ES-I3 (cell line): Measurements from ENCODE around the gene MBTPS1.
"Not testable (repeated sequence)": the region's sequence is repeated elsewhere in the genome, so short reads cannot be mapped to it uniquely, and the experiment has no call there.

Experiments used
- H3K36me3 ChIP-seq: 2 replicates; pipeline ENCODE4 v1.6.1; 2013; ENCODE audit warnings: mild to moderate bottlenecking, low read length, control low read depth, moderate library complexity; ENCODE audit not compliant: insufficient read depth
- H3K4me1 ChIP-seq: 2 replicates; pipeline ENCODE4 v1.6.1; 2013; ENCODE audit warnings: mild to moderate bottlenecking, control low read depth, low read length; ENCODE audit not compliant: insufficient read depth
- H3K9ac ChIP-seq: 2 replicates; pipeline ENCODE4 v1.6.1; 2013; ENCODE audit warnings: low read depth, mild to moderate bottlenecking, low read length, moderate library complexity
- H3K9me3 ChIP-seq: 2 replicates; pipeline ENCODE4 v1.6.1; 2013; ENCODE audit warnings: mild to moderate bottlenecking, low read length, moderate library complexity; ENCODE audit not compliant: control insufficient read depth, insufficient read depth

The MBTPS1 gene

DNA sequence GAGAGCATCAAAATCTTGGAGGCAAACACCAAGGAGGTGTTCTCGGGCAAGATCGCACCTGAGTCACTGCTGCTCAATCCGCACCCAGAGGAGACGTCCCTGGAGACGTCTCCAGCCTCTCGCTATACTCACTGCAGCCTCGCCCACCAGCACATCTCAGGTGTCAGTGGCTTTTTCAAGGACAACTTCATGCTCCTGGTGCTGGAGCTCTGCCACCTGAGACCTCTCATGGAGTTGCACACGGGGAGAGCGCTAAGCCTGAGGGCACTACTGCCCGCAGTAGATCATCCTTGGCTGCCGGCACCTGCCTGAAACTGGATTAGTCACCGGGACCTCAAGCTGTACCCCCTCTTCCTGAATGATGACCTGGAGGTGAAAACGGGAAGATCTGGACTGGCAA, 2.6 kb upstream of the MBTPS1 start:
- peaks cover 5% of the 10 kb centered on the region; the same call in 1 of the 2 replicates for H3K4me1 ChIP-seq
- no peak overlapping the region for H3K9ac ChIP-seq
- H3K9me3 ChIP-seq = no peaks in the 10 kb centered on the region
- H3K36me3 ChIP-seq = peaks cover 8% of the 10 kb centered on the region

- not testable (repeated sequence) for H3K4me1 ChIP-seq, H3K9ac ChIP-seq, H3K9me3 ChIP-seq, H3K36me3 ChIP-seq
Measured at GRCh38 chr16:84118315-84118714, 1.6 kb upstream of the MBTPS1 start.

DNA sequence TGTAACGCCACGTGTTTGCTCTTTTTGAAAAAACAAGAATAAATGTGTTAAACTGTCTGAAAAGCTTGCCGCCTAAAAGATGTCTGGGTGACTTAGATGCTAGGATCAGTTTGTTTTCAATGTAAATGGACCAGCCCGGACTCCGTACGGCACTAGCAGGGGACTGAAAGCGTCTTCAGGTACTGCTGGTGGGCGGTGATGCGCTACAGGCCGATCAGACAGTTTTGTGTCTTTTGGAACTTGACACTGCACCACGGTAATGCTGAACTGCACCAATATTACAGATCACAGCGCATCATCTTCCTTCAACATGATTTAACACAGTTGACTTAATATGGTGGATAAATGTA, 727 bp upstream of the MBTPS1 start:
- H3K9ac ChIP-seq = peak overlapping the region; percentile 95
- H3K36me3 ChIP-seq = peaks cover 5% of the 10 kb centered on the region
- peaks cover 5% of the 10 kb centered on the region; the same call in 1 of the 2 replicates for H3K4me1 ChIP-seq
- no peaks in the 10 kb centered on the region for H3K9me3 ChIP-seq

DNA sequence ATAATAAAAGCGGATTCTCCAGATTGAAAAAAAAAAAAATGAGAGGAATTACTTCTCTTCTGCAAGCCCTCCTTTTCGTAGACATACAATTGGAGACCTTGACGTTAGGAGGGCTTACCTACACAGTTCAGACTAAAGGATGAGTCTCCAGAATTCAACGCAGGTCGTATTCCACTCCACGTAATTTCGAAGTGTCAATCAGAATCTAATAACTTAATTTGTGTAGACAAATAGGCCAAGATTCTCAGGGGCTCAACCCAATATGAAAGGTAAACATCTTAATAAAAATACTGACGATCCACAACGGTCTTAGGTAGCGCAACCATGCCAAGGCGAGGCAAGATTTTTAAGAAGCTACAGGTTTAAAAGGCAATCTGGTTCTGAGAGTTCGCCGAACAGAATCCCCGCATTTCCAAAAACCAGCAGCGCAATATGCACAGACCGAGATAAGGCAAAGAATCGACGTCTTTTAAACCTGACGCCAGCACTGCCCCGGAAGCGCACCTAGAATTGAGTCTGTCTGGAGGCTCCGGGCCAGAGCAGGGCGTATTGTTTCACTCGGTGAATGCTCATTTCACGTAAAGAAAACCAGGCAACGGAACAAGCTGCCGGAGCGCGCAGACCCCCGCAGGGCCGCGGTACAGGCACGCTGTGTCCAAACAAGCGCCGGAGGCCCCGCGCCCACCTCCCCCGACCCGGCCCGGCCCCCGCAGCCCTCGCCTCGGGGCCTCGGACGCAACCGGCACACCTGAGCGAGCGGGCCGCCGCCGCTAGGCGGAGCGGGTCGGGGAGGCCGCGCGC, 623 bp downstream of the MBTPS1 start:
- no peaks in the 10 kb centered on the region for H3K36me3 ChIP-seq
- H3K4me1 ChIP-seq = peaks cover 5% of the 10 kb centered on the region; the same call in 1 of the 2 replicates
- no peaks in the 10 kb centered on the region for H3K9me3 ChIP-seq
- peak overlapping the region; percentile 95 for H3K9ac ChIP-seq

GRCh38 chr16:84111949-84112348, 4.8 kb downstream of the MBTPS1 start:
- not testable (repeated sequence) for H3K9ac ChIP-seq, H3K36me3 ChIP-seq, H3K9me3 ChIP-seq, H3K4me1 ChIP-seq

- Histone ChIP-seq H3K9ac (no peak overlapping the region), H3K36me3 (no peaks in the 10 kb centered on the region; the same call in 1 of the 2 replicates), H3K9me3 (no peaks in the 10 kb centered on the region), H3K4me1 (peaks cover 5% of the 10 kb centered on the region; the same call in 1 of the 2 replicates)
Measured at GRCh38 chr16:84111525-84111924, 5.2 kb downstream of the MBTPS1 start.

- H3K36me3 ChIP-seq = no peaks in the 10 kb centered on the region; the same call in 1 of the 2 replicates
- H3K9me3 ChIP-seq = no peaks in the 10 kb centered on the region
- no peak overlapping the region for H3K9ac ChIP-seq
- peaks cover 4% of the 10 kb centered on the region; the same call in 1 of the 2 replicates for H3K4me1 ChIP-seq
Measured at GRCh38 chr16:84110527-84110926, 6.2 kb downstream of the MBTPS1 start.

- H3K4me1 ChIP-seq = no peaks in the 10 kb centered on the region
- H3K36me3 ChIP-seq = no peaks in the 10 kb centered on the region; the same call in 1 of the 2 replicates
- no peak overlapping the region for H3K9ac ChIP-seq
- no peaks in the 10 kb centered on the region for H3K9me3 ChIP-seq
Measured at GRCh38 chr16:84109598-84110335, 7.0 kb downstream of the MBTPS1 start.

DNA sequence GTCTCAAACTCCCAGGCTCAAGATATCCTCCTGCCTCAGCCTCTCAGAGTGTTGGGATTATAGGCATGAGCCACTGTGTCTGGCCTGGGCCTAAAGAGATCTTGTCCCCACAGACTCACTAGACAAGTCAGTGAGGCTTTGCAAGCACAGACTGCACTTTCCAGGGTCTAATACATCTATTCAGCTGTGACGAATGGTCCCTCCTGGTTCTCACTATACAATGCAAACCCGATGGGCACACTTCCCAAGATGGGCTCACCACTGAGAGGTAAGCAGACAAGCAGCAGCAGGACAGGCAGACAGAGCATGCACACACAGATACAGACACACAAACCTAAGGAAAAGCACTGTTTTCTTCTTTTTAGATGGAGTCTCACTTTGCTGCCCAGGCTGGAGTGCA, 8.8 kb downstream of the MBTPS1 start:
- Histone ChIP-seq H3K9me3 (no peaks in the 10 kb centered on the region), H3K4me1 (no peaks in the 10 kb centered on the region), H3K36me3 (no peaks in the 10 kb centered on the region; the same call in 1 of the 2 replicates), H3K9ac (no peak overlapping the region)

DNA sequence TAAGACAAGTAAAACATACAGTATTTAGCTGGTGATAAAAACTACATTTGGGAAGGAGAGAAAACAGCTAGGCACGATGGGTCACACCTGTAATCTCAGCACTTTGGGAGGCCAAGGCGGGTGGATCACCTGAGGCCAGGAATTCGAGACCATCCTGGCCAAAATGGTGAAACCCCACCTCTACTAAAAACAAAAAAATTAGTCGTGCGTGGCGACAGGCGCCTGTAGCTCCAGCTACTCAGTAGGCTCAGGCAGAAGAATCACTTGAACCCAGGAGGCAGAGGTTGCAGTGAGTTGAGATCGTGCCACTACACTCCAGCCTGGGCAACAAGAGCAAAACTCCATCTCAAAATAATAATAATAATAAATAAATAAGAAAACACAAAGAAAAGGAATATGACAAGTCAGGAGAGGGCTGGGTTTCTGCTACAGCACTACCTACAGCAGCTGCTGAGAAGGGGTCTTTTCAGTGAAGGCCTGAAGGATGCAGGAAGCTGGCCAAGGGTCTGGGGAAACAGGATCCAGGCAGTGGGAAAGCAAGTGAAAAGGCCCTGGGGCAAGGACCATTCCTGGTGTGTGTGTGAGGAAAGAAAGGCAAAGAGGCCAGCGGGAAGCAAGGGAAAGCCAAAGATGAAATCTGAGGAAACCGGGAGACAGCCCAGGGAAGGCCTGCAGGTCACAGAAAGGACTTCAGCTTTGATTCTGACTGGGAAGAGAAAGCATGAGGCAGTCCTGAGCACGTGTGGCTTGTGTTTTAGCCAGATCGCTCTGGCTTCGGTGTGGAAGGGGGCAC, 10.6 kb downstream of the MBTPS1 start:
- no peaks in the 10 kb centered on the region for H3K4me1 ChIP-seq
- H3K36me3 ChIP-seq = no peaks in the 10 kb centered on the region; the same call in 1 of the 2 replicates
- H3K9me3 ChIP-seq = no peaks in the 10 kb centered on the region
- no peak overlapping the region for H3K9ac ChIP-seq

GRCh38 chr16:84105301-84105815, 11.4 kb downstream of the MBTPS1 start:
- Histone ChIP-seq H3K9ac (no peak overlapping the region), H3K9me3 (no peaks in the 10 kb centered on the region), H3K36me3 (no peaks in the 10 kb centered on the region; the same call in 1 of the 2 replicates), H3K4me1 (no peaks in the 10 kb centered on the region)

DNA sequence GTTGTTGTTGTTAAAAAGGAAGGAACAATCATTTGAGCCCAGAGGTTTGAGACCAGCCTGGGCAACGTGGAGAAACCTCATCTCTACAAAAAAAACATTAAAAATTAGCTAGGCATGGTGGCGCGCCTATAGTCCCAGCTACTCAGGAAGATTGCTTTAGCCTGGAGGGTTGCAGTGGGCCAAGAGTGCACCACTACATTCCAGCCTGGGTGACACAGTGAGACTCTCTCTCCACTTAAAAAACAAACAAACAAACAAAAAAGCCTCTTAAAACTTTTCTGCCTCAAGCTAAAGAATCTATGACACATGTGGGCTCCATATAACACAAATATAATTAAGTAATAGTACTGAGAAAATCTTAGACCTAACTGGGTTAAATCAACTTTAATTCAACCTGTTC, 12.5 kb downstream of the MBTPS1 start:
- Histone ChIP-seq H3K9me3 (no peaks in the 10 kb centered on the region), H3K36me3 (no peaks in the 10 kb centered on the region; the same call in 1 of the 2 replicates), H3K9ac (no peak overlapping the region), H3K4me1 (no peaks in the 10 kb centered on the region)

GRCh38 chr16:84103678-84104077, 13.1 kb downstream of the MBTPS1 start:
- Histone ChIP-seq H3K9me3 (no peaks in the 10 kb centered on the region), H3K36me3 (peaks cover 3% of the 10 kb centered on the region; the same call in 1 of the 2 replicates), H3K9ac (no peak overlapping the region), H3K4me1 (no peaks in the 10 kb centered on the region)

DNA sequence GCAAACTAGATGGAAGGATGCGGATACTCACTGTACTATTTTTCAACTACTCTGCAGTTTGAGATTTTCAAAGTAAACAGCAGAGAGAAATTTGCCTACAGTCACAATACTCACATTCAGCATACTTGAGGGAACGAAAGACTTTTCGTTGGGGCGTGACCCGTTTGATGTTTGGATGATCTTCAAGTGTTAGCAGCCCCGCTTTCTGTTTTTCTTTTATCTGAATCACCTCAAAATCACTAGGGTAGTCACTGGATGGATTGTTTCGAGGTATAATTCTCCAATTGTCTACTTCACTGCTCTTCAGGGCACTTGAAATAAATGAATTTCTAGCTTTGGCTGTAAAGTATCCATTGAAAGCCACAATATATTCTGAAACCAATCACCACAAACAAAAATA, 17.8 kb downstream of the MBTPS1 start:
- no peaks in the 10 kb centered on the region for H3K9me3 ChIP-seq
- no peak overlapping the region for H3K9ac ChIP-seq
- no peaks in the 10 kb centered on the region for H3K4me1 ChIP-seq
- H3K36me3 ChIP-seq = peaks cover 17% of the 10 kb centered on the region; the same call in 1 of the 2 replicates
